Fibroblast of skin of abdomen (primary cell): Measurements from ENCODE around the gene XXYLT1.
"Not testable (repeated sequence)": the region's sequence is repeated elsewhere in the genome, so short reads cannot be mapped to it uniquely, and the experiment has no call there.

Source experiments
- DNase-seq: peaks from one replicate; pipeline ENCODE4 v3.0.0-alpha.2; 2013

Gene XXYLT1

DNA sequence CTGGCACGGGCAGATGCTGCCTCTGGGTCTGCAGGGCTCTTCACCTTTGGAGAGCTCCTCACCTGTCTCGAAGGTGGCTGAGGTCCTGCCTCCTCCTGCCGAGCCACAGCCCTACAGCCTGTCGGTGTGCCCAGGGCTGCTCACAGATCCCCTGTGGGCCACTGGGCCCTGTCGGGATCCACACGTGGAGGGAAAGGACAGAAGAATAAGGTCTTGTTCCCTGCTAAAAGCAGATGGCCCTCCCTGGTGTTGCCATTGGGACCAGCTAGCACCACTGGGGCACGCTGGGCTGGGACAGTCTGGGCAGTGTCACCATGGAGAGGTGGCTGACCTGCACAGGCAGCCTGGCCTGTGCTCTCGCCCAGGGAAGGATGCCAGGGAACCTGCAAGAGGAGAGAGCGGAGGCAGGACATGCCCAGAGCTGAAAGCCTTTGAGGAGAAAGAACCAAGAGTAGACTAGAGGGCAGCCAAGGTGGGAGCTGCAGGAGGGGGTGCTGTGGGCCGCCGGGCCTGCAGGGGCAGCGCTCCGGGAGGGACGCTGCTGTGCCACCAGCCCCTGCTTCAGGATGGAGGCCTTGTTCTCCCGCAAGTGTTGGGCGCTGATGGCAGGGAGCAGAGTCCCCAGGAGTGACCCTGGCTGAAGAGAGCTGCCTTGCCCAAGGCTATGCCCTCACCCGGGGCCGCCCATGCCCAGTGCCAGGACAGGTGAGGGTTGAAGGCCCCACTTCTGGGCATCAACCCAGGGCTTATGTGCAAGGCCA is 210.2 kb downstream of the XXYLT1 start:
- DNase-seq: no peak

DNA sequence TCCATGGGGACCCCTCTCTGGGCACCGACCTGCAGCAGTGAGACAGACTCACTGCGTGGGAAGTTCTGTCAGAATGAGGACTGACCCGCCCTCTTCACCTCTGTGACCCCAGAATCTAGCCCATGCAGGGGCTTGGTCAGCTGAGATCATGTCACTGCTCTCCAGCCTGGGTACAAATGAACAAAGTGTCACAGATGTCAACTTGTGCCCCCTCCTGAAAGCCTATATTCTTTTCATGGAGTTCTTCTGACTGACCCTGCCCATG is 210.8 kb downstream of the XXYLT1 start:
- DNase-seq: no peak

DNA sequence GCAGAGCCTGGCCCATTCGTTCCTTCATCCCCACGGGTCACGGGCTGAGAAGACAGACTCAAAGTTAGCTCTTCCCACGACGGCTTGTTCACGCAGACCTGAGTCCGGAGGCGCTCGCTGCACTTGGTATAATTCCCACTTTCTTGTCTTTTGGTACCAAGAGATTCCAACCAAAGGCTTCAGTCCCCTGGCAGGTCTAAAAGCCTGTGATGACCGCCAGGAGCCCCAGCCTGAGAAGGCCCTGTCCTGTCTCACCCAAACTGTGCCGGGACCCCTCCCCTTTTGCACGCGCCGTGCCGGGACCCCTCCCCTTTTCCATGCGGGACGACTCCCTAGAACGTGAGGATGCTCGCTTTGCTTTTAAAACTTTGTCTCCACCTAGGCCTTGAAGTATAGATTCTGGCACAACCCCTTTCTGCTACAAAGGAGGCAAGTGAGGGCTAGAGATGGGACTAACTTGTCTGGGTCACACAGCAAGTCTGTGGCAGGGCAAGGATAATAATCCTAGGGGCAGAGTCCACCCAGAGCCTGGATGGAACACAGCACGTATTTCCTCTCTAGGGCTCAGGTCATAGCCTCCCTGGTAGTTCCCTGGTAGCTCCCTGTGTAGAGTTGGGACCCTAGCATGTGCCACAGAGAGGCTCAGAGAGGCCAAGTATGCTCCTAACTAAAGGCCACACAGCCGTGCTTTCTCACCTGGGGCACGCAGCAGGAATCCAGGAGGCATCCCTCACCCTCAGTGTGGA is 211.3 kb downstream of the XXYLT1 start:
- DNase-seq: no peak

DNA sequence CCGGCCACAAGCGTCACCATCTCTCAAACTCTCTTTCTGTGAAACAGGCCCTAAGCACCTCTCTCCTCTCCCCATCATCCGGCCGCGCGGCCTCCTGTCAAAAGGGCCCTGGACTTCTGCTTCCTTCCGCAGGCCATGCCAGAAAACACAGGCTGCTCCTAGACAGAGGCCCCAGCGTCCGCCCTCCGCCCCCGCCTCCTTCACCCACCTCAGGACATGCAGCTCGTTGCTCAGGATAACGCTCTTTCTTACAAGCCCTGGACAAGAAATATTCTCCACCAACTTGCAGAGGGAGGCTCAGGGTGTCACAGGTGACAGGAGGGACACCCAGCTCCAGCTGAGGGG is 212.0 kb downstream of the XXYLT1 start:
- no peak for DNase-seq

DNA sequence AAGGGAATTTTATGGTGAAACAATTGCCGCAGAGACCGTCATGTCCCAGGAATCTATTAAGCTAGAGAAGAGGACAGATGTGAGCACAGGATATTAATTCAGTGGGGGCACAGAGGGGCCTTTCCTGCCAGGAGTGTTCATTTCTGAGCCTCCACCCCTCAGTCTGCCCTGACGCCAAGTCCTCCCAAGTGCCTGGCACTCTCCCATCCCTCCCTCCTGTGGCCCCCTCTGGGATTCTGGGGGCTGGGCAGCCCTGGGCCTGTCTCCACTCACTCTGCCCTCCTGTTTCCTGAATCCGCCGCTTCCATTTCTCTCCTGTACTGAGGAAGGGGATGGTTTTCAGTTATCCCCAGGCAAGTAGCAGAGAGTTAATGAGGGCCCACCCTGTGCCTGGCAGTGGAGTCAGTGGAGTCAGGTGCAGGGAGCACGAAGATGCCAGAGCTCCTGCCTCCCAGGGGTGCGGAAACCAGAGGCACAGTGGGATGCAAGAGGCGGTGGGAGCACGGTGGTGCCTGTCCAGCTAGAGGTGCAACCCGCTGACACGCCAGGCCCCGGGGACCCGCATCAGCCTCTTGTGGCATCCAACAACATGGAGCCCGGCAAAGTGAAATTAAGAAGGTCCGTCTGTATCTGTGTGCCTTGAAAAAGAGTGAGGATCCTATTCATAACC is 212.5 kb downstream of the XXYLT1 start:
- DNase-seq: no peak

DNA sequence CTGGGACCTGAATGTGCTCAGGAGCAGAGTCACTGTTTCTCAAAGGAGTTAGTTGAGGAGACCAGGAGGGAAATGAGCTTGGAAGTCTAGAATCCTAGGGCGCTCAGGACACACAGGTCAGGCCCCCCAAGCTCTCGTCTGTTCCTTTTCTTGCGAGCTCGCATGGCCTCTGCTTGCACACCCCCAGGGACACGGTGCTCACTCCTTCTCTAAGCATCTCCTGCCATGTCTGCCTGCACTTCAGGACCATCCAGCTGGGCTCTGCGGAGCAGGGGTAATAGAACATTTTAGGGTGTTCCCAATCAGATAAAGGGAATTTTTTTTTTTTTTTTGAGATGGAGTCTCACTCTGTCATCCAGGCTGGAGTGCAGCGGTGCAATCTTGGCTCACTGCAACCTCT is 213.2 kb downstream of the XXYLT1 start:
- DNase-seq: no peak

DNA sequence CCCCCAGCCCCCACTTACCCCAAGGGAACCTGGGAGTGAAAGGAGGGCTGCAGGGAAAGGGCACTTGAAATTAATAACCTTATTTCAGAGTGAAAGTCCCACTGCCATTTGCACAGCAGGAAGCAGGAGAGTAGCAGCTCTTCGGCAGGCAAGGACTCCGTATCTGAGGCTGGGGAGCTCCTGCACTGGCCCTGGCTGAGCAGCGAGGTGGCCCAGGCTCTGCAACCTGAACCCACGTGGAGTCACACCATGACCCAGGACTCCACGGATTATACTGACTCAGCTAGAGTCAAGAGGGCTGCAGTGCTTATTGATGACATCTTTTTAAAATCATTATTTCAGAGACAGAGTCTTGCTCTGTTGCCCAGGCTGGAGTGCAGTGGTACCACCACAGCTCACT is 214.5 kb downstream of the XXYLT1 start:
- no peak for DNase-seq

DNA sequence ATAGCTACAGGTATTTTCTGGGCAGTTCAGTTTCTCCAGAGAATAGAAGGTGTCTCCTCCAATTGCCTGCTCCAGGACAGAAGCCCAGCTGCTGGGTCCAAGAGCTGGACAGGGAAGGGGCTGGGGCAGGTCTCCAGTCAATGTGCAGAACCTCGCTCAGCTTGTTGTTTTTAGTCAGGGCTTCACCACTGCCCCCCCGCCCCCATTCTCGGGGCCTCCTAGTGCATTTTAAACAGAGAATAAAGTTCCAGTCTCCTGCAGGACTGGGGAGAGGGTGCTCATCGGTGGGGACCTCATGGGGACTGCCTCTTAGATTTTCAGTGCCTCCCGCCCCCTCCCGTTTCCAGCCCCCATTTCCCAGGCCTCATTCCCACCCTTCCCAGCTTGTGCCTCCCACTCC is 216.6 kb downstream of the XXYLT1 start:
- DNase-seq: no peak

DNA sequence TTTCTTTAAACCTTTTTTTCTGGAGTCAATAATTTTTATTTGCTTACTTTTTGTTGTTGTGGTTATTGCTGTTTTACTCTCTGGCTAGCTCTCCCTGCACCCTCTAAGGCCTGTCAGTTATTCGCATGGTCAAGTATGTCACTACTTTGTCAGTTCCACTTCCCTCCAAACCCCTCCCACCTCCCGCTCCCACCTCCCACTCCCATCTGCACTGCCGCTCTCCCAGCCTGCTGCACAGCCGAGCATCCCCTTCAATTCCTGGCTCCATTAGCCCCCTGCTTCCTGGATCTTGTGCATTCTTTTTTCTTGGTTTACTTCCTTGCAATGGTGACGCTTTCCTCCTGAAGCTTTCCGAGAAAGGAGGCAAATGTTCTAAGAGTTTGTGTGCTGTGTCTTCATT is 218.0 kb downstream of the XXYLT1 start:
- DNase-seq: no peak

DNA sequence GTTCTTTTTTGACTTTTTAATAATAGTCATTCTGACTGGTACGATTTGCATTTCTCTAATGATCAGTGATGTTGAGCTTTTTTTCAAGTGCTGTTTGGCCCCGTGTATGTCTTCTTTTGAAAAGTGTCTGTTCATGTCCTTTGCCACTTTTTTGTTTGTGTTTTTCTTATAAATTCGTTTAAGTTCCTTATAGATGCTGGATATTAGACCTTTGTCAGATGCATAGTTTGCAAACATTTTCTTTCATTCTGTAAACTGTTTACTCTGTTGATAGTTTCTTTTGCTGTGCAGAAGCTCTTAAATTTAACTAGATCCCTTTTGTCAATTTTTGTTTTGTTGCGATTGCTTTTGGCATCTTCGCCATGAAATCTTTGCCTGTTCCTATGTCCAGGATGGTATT is 220.7 kb downstream of the XXYLT1 start:
- not testable (repeated sequence) for DNase-seq

DNA sequence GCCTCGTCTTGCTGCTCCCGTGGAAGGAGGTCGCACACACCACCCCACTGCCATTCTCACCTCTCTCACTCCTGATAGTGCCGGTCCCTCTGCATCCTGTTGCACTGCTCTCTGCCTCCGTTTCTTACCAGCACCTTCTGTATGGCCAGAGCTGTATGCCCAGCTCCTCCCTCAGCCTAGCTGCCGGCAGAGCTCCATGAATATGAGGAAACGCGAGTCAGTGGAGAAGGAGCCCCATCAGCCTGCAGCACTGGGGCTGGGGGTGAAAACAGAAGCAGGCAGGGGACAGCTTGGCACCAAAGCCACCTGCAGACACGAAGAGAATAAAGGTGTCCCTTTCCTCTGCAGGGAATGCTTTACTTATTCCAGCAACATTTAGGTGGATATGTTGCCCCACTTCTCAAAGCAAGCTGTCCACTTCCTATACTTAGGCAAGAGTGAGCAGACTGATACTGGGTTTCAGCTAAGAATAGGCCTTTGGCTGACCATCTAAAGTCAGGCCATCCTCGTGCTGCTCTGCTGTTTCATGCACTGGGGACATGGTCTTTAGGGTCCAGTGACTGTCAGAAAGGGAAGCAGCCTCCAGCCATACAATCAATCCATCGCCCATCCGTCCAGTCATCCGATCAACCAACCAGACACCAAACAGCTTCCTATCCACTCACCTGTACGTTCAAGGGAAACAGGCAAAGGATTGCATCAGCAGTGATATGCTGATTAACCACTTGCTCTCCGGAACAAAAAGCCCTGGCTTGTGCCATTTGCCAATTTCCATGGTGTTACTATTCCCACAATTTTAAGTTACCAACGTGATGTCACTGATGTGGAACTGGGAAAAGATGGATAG is 222.7 kb downstream of the XXYLT1 start:
- no peak for DNase-seq

DNA sequence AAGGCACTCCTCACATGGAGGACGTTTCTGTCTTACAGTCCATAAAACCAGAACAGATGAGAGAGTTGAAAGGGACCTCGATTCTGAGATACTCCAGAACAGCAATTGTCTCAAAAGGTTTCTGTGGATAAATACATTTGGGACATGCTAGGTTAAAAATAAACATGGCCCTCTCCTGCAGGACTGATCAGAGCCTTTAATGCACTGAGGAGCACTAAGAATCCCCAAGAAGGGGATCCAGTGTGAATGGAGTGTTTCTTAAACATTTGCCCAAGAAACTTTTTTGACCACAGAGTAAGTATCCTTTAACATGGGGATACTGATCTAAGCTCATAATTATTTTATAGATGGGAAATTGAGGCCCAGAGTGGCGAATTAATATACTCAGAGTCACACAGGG is 223.4 kb downstream of the XXYLT1 start:
- no peak for DNase-seq

DNA sequence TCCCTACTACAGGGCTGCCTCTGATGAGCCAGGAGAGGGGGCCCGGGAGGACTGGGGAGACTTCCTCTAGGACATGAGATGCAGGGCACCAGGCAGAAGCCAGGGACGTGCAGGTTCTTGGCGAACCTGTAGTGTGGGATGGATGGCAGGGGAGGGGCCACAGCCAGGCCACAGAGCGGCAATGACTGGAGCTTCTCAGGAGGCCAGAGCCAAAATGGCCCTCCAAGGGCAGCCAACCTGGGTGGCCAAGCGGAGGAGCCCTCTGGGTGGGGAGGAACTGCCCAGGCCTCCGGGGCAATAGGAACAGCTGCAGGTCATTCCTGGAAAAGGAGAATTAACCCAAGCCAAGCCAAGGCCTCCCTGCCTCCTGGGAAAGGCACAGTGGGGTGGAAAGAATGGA is 224.5 kb downstream of the XXYLT1 start:
- no peak for DNase-seq

DNA sequence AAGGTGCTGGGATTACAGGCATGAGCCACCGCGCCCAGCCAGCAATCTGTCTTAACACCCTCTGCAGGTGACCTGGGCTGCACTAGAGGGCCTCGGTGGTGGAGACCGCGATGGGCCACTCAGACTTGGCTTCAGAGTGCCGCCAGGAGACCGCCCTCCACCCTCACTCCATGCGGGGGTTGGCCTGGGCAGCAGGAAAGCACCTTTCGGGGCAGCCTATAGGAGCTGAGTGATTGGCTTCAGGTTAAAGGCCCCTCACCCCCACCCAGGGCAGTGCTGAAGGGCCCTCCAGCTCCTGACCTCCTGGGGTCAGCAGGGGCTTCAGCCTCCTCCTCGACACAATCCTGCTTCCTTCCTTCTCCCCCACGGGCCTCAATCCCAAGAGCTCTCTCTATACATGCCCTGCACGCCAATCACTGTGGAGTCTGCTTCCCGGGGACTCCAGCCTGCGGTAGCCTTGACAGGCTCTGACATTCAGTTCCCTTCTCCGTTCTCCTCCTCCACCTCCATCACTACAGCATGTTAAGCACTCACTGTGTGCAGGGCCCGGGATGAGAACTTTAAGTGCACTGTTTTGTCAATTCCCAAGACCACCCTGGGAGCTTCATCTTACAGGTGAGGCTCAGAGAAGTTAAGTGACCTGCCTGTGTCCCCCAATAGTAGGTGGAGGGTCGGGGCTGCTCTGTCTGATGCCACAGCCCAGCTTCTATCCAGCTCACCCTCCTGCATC is 225.3 kb downstream of the XXYLT1 start:
- DNase-seq: no peak

DNA sequence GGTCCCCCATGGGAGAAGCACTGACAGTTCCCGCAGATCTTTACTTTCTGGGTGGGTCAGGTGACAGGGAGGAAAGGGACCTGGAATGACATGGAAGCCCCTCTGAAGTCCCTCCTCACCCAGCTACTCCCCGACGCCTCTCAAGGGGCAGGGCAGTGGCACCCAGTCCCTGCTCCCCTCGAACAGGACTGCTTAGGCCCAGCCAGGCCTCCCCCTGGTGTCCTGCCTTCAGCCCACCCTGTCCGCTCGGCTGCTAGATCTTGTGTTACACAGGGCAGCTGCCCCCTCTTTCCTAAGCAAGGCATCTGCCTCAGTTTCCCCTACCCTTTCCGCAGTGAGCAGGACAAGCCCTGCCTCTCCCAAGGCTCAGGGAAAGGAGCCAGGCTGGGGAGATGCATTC is 226.5 kb downstream of the XXYLT1 start:
- no peak for DNase-seq

DNA sequence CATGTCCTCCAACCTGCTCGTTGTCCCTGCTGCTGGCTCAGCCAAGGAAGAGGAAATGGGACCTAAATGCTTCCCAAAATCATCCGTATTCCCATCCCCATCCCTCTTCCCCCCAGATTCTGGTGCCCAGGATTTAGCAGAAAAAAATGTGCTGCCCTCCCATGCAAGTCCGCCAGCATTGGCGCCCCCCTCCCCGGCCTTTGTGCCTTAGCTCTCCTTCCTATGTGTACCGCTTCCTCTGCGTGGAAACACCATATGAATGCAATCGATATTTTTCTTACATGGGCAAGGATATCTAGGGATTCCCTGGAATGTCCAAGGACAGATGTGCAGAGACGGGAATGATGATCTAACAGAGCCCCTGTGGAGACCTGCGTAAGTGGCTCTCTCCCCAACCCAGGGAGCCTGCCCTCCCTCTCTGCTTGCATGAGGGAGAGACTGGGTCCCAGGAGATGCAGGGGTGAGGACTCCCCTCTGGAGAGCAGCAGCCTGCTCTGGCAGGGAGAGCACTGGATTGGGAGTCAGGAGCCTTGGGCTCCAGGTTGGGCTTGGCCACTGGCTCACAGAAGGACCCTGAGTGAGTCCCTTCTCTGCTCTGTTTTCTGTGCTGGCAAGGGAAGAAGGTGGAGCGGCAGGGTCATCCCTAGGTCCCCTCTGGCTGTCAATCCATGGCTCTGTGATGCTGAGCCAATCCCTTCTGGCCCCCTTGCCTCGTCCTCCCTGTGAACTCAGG is 227.2 kb downstream of the XXYLT1 start:
- no peak for DNase-seq

DNA sequence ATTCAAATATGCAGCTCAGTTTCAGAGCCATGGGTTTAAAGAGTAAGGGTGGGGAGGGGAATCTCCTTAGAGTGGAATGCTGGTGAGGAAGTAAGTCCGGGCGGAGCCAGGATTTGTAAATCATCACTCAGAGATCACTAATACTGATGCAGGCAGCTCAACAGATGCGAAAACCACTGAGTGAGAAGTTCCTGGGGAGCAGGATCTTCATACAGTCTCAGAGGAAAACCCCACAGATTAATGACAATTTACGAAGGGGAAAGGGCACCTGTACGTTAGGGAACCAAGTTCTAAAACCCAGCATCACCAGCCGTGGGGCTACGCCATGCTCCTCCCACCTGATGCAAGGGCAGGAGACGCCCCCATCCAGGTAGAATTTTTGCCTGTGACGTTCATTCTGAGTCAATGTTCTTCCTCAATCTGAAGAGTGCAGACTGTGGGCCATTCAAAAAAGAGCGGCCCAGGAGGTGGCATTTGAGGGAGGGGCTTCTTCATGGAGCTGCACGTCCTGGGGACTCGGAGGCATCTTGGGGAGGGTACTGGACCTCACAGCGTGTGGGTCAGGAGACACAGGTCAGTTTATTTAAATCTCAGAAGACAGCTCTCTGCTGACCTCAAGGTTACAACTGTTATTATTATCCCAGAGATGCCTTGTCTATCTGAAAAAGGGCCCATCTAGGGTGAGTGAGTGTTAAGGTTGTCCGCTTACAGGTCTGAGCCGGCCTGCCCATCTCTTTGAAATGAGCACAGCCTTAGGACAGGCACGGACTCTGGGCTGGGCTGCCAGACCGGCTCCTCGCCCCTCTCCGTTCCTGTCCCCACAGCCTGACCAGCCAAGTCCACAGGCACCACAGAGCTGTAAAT is 228.0 kb downstream of the XXYLT1 start:
- peak; percentile 8 for DNase-seq

DNA sequence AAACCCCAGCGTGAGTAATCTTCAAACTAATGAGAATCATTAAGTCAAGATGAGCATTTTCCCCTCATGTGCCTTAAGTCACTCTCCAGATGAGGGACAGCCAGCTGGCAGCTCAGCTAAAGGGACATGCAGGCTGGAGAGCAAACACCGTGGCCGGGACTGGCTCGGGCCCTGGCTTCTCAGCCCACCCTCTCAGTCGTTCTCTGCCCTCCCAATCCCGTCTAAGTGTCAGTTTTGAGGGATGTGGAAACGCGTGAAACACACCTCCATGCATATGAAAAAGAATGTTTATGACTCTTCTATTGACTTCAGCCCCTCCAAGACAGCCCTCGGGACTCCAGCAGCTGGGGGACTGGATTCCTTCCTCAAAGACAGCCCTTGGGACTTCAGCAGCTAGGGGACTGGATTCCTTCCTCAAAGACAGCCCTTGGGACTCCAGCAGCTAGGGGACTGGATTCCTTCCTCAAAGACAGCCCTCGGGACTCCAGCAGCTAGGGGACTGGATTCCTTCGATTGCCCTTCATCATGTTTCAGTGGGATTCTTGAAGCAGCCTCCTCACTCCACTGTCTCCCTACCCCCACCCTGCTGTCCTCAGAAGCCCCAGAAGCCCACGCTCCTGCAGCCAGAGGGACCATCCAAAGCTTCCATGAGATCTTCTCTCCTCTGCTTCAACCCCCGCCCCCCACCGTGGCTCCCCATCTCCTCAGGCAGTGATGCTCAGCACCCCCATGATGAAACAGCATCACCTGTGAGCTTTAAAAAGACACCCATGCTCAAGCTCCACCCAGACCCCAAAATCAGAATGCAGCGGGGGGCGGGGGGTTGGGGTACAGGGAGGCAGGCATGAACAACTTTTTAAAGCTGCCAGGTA is 228.9 kb downstream of the XXYLT1 start:
- no peak for DNase-seq

DNA sequence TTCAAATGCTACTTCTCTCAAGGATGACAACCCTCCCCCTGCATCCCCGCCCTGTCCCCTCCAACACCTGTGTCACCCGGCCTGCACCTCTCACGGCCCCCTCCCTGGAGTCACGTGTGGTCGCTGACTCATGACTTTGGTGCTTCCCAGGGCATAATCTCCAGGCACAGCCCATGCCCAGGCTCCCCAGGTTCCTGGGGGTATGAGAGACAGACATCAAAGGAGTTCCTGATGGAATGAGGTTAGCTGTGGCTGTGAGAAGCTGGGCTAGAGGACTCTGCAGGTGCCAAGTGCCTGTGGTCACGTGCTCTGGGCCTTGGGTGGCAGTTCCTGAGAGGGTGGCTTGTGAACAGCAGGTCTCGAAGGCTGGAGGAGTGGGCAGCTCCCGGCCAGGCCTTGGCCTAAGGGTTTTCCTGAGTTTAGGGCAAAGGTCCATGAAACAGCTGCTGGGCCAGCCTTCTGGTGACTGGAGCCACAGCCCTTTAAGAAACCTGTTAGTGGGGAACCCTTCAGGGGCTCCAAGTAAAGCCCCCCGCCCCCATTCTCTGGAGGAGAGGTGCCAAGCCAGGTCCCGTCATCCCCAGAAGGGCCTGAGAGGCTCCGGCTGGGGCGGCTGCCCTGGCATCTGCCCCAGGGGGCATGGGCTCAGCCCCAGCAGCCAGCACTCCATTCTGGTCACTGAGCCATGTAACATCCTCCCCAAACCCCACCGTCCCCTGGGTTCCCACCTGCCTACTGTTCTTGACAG is 230.0 kb downstream of the XXYLT1 start:
- no peak for DNase-seq
